PFSK-1 (cell line): Measurements from ENCODE around the gene PPP4R3B.

Source experiments
- FOXP2 ChIP-seq: optimal IDR thresholded peaks from 2 replicates; pipeline ENCODE3; 2011; ENCODE audit warnings: borderline replicate concordance, control low read depth, inconsistent platforms; ENCODE audit not compliant: insufficient read depth; ENCODE audit errors: extremely low read length, extremely low read depth
- POLR2AphosphoS5 ChIP-seq: IDR thresholded peaks from 2 replicates; pipeline ENCODE4 v1.6.1; 2012; ENCODE audit warnings: low read depth, mild to moderate bottlenecking, control low read depth, low read length, moderate library complexity
- REST ChIP-seq, 2 experiments: IDR thresholded peaks; 2 replicates each; pipeline versions ENCODE4 v1.6.1 to v1.8.0; 2011 to 2012; ENCODE audit warnings: low read depth in 2 of 2, low read length in 2 of 2, control low read depth in 1 of 2, inconsistent platforms in 1 of 2, mild to moderate bottlenecking in 1 of 2, moderate library complexity in 1 of 2; ENCODE audit not compliant: insufficient read depth in 1 of 2
- SIN3A ChIP-seq: IDR thresholded peaks from 2 replicates; pipeline ENCODE4 v1.6.1; 2012; ENCODE audit warnings: mild to moderate bottlenecking, low read length, moderate library complexity, borderline replicate concordance; ENCODE audit not compliant: insufficient read depth
- TAF1 ChIP-seq: IDR thresholded peaks from 2 replicates; pipeline ENCODE4 v1.6.1; 2012; ENCODE audit warnings: low read length, control low read depth, borderline replicate concordance; ENCODE audit not compliant: insufficient read depth

The PPP4R3B gene

GRCh38 chr2:55547001-55547400, 70.4 kb downstream of the PPP4R3B start:
- TF ChIP-seq POLR2AphosphoS5 (no peak), REST (IDR thresholded peaks at IDR 0.05; ENCODE audit: insufficient read depth in 1 of 2, low read depth in 2 of 2, low read length in 2 of 2) (no peak), TAF1 (no peak), SIN3A (no peak), FOXP2 (no peak)

- no peak for TF ChIP-seq FOXP2
- TF ChIP-seq SIN3A: no peak
- TF ChIP-seq POLR2AphosphoS5: no peak
- no peak for TF ChIP-seq REST (IDR thresholded peaks at IDR 0.05; ENCODE audit: insufficient read depth in 1 of 2, low read depth in 2 of 2, low read length in 2 of 2)
- no peak for TF ChIP-seq TAF1
Measured at GRCh38 chr2:55530539-55531081, 86.8 kb downstream of the PPP4R3B start.

GRCh38 chr2:55526174-55526573, 91.2 kb downstream of the PPP4R3B start:
- TF ChIP-seq POLR2AphosphoS5: no peak
- TF ChIP-seq FOXP2: no peak
- TF ChIP-seq SIN3A: no peak
- TF ChIP-seq REST (IDR thresholded peaks at IDR 0.05; ENCODE audit: insufficient read depth in 1 of 2, low read depth in 2 of 2, low read length in 2 of 2): no peak
- no peak for TF ChIP-seq TAF1

GRCh38 chr2:55524884-55525437, 92.5 kb downstream of the PPP4R3B start:
- TF ChIP-seq TAF1 (no peak), REST (IDR thresholded peaks at IDR 0.05; ENCODE audit: insufficient read depth in 1 of 2, low read depth in 2 of 2, low read length in 2 of 2) (no peak), SIN3A (no peak), FOXP2 (no peak), POLR2AphosphoS5 (no peak)
